ENCODE results near the gene M6PR.
"Not testable (repeated sequence)": the region's sequence is repeated elsewhere in the genome, so short reads cannot be mapped to it uniquely, and the experiment has no call there.

Gene M6PR

GRCh38 chr12:8912914-8913313 is 36.5 kb downstream of the M6PR start:
- H3K4me3 ChIP-seq (ENCODE audit: low read length) = no peak overlapping the region

DNA sequence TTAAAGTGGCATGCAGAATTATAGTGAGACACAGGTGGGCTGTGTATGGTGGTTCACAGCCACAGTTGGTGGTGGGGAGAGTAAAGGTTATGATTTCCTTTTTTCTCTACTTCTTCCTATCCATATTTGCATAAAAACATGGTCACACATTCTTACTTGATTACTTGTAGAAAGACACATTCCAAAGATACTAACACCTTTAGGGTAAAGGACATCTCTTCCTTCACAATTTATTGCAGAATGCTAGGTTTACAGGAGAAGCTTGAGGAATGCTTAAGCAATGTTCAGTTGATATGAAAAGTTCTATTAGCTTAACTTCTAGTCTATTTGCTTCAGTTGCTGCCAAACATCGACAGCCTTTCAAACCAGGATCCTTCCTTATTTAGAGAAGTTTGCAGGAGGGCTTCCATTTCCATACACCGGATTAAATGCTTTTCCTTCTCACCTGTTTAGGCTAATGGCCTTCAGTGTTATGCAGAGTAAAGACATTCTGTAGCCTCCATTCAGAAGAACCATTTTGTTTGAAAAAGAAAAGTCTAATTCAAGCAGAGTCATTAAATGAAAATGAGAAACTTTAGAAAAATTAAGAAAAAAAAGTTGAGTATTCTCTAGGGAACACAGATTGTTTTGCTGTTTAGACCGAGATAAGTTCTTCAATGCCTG is 37.7 kb downstream of the M6PR start:
- TF ChIP-seq ZNF274 (IDR thresholded peaks at IDR 0.05; ENCODE audit: low read depth, low read length) = no peak
- no peak overlapping the region for H3K4me3 ChIP-seq (ENCODE audit: low read length)

More at GRCh38 chr12:8912914-8913313, 36.5 kb downstream of the M6PR start:
- no peak for TF ChIP-seq ZNF274 (IDR thresholded peaks at IDR 0.05; ENCODE audit: low read depth, low read length)

DNA sequence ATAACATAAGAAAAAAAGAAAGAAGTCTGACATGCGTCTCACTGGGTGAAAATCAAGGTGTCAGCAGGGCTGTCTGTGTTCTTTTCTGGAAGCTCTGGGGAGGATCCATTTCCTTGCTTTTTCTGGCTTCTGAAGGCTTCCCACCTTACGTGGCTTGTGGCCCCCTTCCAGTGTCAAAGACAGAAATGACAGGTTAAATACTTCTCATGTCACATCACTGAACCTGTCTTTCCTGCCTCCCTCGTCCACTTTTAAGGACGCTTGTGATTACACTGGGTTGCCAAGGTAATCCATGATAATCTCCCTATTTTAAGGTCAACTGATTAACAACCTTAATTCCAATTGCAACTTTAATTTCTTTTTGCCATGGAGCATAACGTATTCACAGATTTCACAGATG is 39.7 kb downstream of the M6PR start:
- TF ChIP-seq ZNF274 (IDR thresholded peaks at IDR 0.05; ENCODE audit: low read depth, low read length) = no peak
- H3K4me3 ChIP-seq (ENCODE audit: low read length) = no peak overlapping the region

- no peak for TF ChIP-seq ZNF274 (IDR thresholded peaks at IDR 0.05; ENCODE audit: low read depth, low read length)
- no peak overlapping the region for H3K4me3 ChIP-seq (ENCODE audit: low read length)
Observed at GRCh38 chr12:8907513-8907912, 41.9 kb downstream of the M6PR start.

- TF ChIP-seq ZNF274 (IDR thresholded peaks at IDR 0.05; ENCODE audit: low read depth, low read length) = no peak
Observed at GRCh38 chr12:8906266-8907180, 42.9 kb downstream of the M6PR start.

DNA sequence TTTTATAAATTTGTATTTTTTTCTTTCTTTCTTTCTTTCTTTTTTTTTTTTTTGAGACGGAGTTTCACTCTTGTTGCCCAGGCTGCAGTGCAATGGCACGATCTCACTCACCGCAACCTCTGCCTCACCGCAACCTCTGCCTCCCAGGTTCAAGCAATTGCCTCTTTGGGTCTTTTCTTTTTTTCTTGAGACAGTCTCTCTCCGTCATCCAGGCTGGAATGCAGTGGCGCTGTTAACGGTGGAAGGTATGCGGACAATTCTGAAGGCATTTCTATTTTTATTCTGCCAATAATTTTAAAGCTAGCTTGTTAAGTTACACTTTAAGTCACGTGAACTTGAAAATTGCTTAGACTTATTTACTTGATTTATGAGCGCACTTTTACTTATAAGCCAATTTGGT is 43.9 kb downstream of the M6PR start:
- no peak for TF ChIP-seq ZNF274 (IDR thresholded peaks at IDR 0.05; ENCODE audit: low read depth, low read length)
- H3K4me3 ChIP-seq (ENCODE audit: low read length) = no peak overlapping the region

More at GRCh38 chr12:8906266-8907180, 42.9 kb downstream of the M6PR start:
- H3K4me3 ChIP-seq (ENCODE audit: low read length) = no peak overlapping the region

DNA sequence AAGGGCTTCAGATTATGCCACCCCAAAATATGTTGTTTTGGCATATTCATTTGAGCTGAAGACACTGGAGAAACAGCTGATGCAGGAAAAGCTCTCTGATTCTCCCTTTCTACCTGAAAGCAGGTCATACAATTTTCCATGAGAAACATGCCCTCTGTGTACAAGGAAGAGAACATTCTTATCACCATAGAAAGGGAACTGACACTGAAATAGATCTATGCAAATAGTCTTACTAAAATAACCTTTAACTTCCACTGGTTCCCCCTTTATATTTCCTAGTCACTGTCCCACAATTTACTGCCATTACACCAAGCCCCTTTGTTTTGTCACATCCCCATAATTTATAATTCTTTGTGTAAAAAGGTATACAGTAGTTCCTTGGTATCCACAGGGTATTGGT is 44.8 kb downstream of the M6PR start:
- no peak overlapping the region for H3K4me3 ChIP-seq (ENCODE audit: low read length)
- TF ChIP-seq ZNF274 (IDR thresholded peaks at IDR 0.05; ENCODE audit: low read depth, low read length) = no peak

DNA sequence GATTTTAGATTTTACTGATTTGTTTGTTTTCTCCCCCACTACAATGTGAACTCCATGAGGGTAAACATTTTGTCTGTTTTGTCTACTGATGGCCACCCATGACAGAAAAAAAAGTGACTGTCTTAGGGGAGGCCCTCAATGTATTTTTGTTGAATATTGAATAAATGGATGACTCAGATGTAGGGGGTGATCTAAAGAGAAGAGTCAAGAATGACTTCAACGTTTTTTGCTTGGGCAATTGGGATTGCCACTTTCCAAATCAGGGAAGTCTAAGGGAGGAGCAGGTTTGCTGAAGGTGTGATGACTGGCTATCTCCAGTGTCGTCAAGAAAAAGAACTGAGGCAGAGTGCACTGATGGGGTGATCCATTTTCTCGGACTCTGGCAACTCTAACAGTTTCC is 45.8 kb downstream of the M6PR start:
- no peak overlapping the region for H3K4me3 ChIP-seq (ENCODE audit: low read length)
- TF ChIP-seq ZNF274 (IDR thresholded peaks at IDR 0.05; ENCODE audit: low read depth, low read length) = no peak

DNA sequence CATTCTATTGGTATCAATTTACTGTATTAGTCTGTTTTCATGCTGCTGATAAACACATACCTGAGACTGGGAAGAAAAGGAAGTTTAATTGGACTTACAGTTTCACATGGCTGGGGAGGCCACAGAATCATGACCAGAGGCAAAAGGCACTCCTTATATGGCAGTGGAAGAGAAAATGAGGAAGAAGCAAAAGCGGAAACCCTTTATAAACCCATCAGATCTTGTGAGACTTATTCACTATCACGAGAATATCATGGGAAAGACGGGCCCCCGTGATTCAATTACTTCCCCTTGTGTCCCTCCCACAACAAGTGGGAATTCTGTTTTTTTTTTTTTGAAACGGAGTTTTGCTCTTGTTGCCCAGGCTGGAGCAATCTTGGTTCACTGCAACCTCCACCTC is 46.7 kb downstream of the M6PR start:
- H3K4me3 ChIP-seq (ENCODE audit: low read length) = not testable (repeated sequence)

DNA sequence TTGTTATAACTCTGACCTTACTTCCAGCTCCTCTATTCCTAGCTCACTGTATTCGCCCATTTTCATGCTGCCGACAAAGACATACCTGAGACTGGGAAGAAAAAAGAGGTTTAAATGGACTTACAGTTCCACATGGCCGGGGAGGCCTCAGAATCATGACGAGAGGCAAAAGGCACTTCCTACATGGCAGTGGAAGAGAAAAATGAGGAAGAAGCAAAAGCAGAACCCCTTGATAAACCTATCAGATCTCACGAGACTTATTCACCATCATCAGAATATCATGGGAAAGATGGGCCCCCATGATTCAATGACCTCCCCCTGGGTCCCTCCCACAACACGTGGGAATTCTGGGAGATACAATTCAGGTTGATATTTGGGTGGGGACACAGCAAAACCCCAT is 49.6 kb downstream of the M6PR start:
- no peak overlapping the region for H3K4me3 ChIP-seq (ENCODE audit: low read length)
- no peak for TF ChIP-seq ZNF274 (IDR thresholded peaks at IDR 0.05; ENCODE audit: low read depth, low read length)

DNA sequence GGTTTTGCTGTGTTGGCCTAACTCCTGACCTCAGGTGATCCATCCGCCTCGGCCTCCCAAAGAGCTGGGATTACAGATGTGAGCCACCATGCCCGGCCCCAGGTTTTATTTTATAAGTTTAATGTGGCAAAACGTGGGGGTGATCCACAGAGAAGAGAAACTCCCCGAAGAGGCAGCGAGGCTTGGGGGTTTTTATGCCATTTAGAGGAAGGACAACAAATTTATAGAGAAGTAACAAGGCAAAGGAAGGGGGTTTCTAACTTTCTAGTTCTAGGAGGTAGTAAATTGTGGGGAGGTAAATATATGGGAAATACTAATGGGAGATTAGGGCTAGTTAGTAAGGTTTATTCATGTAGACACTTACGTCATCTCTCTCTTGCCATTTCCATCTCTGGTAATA is 52.4 kb downstream of the M6PR start:
- TF ChIP-seq ZNF274 (IDR thresholded peaks at IDR 0.05; ENCODE audit: low read depth, low read length) = no peak
- no peak overlapping the region for H3K4me3 ChIP-seq (ENCODE audit: low read length)

GRCh38 chr12:8894986-8895385 is 54.5 kb downstream of the M6PR start:
- TF ChIP-seq ZNF274 (IDR thresholded peaks at IDR 0.05; ENCODE audit: low read depth, low read length) = no peak
- no peak overlapping the region for H3K4me3 ChIP-seq (ENCODE audit: low read length)

- H3K4me3 ChIP-seq (ENCODE audit: low read length) = no peak overlapping the region
- no peak for TF ChIP-seq ZNF274 (IDR thresholded peaks at IDR 0.05; ENCODE audit: low read depth, low read length)
Observed at GRCh38 chr12:8894378-8894777, 55.1 kb downstream of the M6PR start.

- no peak overlapping the region for H3K4me3 ChIP-seq (ENCODE audit: low read length)
- no peak for TF ChIP-seq ZNF274 (IDR thresholded peaks at IDR 0.05; ENCODE audit: low read depth, low read length)
Observed at GRCh38 chr12:8891976-8892375, 57.5 kb downstream of the M6PR start.
